BE2C (cell line): ENCODE measurements around the gene RPIA.

Experiments used
- DNase-seq: peaks from one replicate; pipeline ENCODE4 v3.0.0-alpha.2; 2020
- H3K27me3 ChIP-seq: fragments of 250-450 bp; sonication (Bioruptor Pico); 2 replicates; pipeline ENCODE4 v1.5.1; 2020; ENCODE audit warnings: mild to moderate bottlenecking
- H3K36me3 ChIP-seq: fragments of 250-450 bp; sonication (Bioruptor Pico); 2 replicates; pipeline ENCODE4 v1.5.1; 2020; ENCODE audit warnings: mild to moderate bottlenecking
- H3K4me1 ChIP-seq: fragments of 250-450 bp; sonication (Bioruptor Pico); 2 replicates; pipeline ENCODE4 v1.5.1; 2020
- H3K4me3 ChIP-seq: 2 replicates; pipeline ENCODE4 v1.5.1; 2011; ENCODE audit warnings: low read depth, low read length
- H3K9me3 ChIP-seq: fragments of 250-450 bp; sonication (Bioruptor Pico); 2 replicates; pipeline ENCODE4 v1.5.1; 2020
- CTCF ChIP-seq: IDR thresholded peaks from 2 replicates; pipeline ENCODE4 v1.5.1; 2012; ENCODE audit warnings: mild to moderate bottlenecking, low read depth, low read length

The RPIA gene

GRCh38 chr2:88698498-88699233 lies 7.2 kb downstream of the RPIA start:
- Histone ChIP-seq H3K4me3 (no peak overlapping the region), H3K4me1 (no peaks in the 10 kb centered on the region), H3K27me3 (no peaks in the 10 kb centered on the region), H3K36me3 (no peaks in the 10 kb centered on the region), H3K9me3 (no peaks in the 10 kb centered on the region)
- no peak for DNase-seq
- TF ChIP-seq CTCF = no peak

GRCh38 chr2:88707003-88707402 lies 15.5 kb downstream of the RPIA start:
- DNase-seq = no peak
- H3K27me3 ChIP-seq = no peaks in the 10 kb centered on the region
- no peaks in the 10 kb centered on the region for H3K36me3 ChIP-seq
- no peaks in the 10 kb centered on the region for H3K9me3 ChIP-seq
- no peak overlapping the region for H3K4me3 ChIP-seq
- no peak for TF ChIP-seq CTCF
- H3K4me1 ChIP-seq = no peaks in the 10 kb centered on the region

- Histone ChIP-seq H3K9me3 (no peaks in the 10 kb centered on the region), H3K4me3 (no peak overlapping the region), H3K27me3 (no peaks in the 10 kb centered on the region), H3K4me1 (no peaks in the 10 kb centered on the region), H3K36me3 (no peaks in the 10 kb centered on the region)
- no peak for DNase-seq
- TF ChIP-seq CTCF = no peak
Observed at GRCh38 chr2:88709181-88709631, 17.7 kb downstream of the RPIA start.

GRCh38 chr2:88711289-88711688 lies 19.8 kb downstream of the RPIA start:
- Histone ChIP-seq H3K27me3 (no peaks in the 10 kb centered on the region), H3K4me1 (no peaks in the 10 kb centered on the region), H3K4me3 (no peak overlapping the region), H3K36me3 (no peaks in the 10 kb centered on the region), H3K9me3 (no peaks in the 10 kb centered on the region)
- no peak for DNase-seq
- no peak for TF ChIP-seq CTCF

DNA sequence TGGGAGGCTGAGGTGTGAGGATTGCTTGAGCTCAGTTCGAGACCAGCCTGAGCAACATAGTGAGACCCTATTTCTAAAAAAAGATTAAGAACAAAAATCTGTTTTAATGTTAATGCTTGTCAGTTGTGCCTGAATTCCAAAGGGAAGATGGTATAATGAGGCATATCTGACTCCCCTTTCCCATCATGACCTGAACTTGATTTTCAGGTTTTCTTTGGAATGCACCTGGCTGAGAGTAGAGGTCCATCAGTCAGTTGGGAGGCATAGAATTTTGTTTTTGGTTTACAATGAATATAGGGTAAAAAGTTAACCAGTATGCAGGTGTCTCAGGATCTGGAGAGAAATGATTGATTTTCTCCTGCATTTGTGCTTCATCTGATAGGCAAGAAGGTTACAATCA lies 20.4 kb downstream of the RPIA start:
- Histone ChIP-seq H3K4me3 (no peak overlapping the region), H3K36me3 (no peaks in the 10 kb centered on the region), H3K4me1 (no peaks in the 10 kb centered on the region), H3K27me3 (no peaks in the 10 kb centered on the region), H3K9me3 (no peaks in the 10 kb centered on the region)
- no peak for TF ChIP-seq CTCF
- no peak for DNase-seq

GRCh38 chr2:88713408-88713807 lies 21.9 kb downstream of the RPIA start:
- Histone ChIP-seq H3K4me1 (no peaks in the 10 kb centered on the region), H3K4me3 (no peak overlapping the region), H3K9me3 (no peaks in the 10 kb centered on the region), H3K36me3 (no peaks in the 10 kb centered on the region), H3K27me3 (no peaks in the 10 kb centered on the region)
- TF ChIP-seq CTCF = no peak
- no peak for DNase-seq
